GM23338 (cell line): Measurements from ENCODE around the gene CTTN. TPM values are rescaled to one million over a fixed set of nuclear protein-coding genes. Genes with fewer than 3 reads are reported as not detected.

Experiments
- STAT1 ChIP-seq: IDR thresholded peaks from one replicate; pipeline ENCODE4 v1.6.1; 2016; ENCODE audit warnings: antibody characterized with exemption; ENCODE audit not compliant: unreplicated experiment
- ZNF114 ChIP-seq: fragments of 250-450 bp; sonication (Bioruptor Pico); IDR thresholded peaks from 2 replicates; pipeline ENCODE4 v1.5.0; 2020; ENCODE audit warnings: mild to moderate bottlenecking, moderate library complexity
- polyA plus RNA-seq: library from polyadenylated mRNA; unstranded; fragments of >200 nt; fragmentation: Nextera tagmentation; extraction: Ambion mirVana; gene quantifications from 2 replicates; pipeline ENCODE4 v1.2.1, GENCODE V29; 2016
- total RNA-seq: library from RNA; depleted of rRNA; stranded (reverse); fragments of >200 nt; shearing (Covaris generic); gene quantifications from 2 replicates; pipeline ENCODE4 v1.2.3, GENCODE V29; 2014
- TF ChIP-seq, protein P1 (sequence below): fragments of 250-450 bp; sonication (Bioruptor Pico); IDR thresholded peaks from 2 replicates; pipeline ENCODE4 v1.5.0; 2020; ENCODE audit warnings: mild to moderate bottlenecking, moderate library complexity
- TF ChIP-seq, protein P2 (sequence below): IDR thresholded peaks from 2 replicates; pipeline ENCODE4 v1.6.1; 2016; ENCODE audit warnings: antibody characterized with exemption
- TF ChIP-seq, protein P3 (sequence below), 2 experiments: fragments of 200-600 bp in 1 of 2; sonication (generic) in 1 of 2; conservative IDR thresholded peaks; 2 replicates each; pipeline versions ENCODE4 v1.5.1 to v1.6.1; 2016 to 2017; ENCODE audit warnings: antibody characterized with exemption in 2 of 2, low read depth in 2 of 2, mild to moderate bottlenecking in 2 of 2, moderate library complexity in 1 of 2

Gene CTTN
- total and polyA plus RNA-seq, 2 experiments from 2014 or later, result 163 to 343 TPM

DNA sequence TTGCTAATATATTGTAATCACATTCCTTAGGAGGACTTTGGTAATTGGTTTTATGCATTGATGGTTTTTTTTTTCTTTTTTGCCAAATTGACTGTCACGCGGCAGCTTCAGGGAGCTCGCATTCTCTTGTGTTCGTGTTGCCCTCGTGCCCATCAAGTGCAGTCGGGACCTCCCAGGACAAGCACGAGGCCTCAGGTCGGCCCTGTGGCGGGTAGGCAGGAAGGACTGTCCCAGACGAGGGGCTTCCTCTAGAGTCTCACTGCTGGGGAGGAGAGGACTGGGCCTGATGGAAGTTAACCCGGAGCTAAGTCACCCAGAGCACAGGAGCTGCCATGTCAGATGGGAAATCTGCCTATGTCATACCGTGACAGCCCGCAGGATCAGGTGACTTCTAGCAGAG lies 37.0 kb downstream of the CTTN start (continued):
- TF ChIP-seq, protein P1, sequence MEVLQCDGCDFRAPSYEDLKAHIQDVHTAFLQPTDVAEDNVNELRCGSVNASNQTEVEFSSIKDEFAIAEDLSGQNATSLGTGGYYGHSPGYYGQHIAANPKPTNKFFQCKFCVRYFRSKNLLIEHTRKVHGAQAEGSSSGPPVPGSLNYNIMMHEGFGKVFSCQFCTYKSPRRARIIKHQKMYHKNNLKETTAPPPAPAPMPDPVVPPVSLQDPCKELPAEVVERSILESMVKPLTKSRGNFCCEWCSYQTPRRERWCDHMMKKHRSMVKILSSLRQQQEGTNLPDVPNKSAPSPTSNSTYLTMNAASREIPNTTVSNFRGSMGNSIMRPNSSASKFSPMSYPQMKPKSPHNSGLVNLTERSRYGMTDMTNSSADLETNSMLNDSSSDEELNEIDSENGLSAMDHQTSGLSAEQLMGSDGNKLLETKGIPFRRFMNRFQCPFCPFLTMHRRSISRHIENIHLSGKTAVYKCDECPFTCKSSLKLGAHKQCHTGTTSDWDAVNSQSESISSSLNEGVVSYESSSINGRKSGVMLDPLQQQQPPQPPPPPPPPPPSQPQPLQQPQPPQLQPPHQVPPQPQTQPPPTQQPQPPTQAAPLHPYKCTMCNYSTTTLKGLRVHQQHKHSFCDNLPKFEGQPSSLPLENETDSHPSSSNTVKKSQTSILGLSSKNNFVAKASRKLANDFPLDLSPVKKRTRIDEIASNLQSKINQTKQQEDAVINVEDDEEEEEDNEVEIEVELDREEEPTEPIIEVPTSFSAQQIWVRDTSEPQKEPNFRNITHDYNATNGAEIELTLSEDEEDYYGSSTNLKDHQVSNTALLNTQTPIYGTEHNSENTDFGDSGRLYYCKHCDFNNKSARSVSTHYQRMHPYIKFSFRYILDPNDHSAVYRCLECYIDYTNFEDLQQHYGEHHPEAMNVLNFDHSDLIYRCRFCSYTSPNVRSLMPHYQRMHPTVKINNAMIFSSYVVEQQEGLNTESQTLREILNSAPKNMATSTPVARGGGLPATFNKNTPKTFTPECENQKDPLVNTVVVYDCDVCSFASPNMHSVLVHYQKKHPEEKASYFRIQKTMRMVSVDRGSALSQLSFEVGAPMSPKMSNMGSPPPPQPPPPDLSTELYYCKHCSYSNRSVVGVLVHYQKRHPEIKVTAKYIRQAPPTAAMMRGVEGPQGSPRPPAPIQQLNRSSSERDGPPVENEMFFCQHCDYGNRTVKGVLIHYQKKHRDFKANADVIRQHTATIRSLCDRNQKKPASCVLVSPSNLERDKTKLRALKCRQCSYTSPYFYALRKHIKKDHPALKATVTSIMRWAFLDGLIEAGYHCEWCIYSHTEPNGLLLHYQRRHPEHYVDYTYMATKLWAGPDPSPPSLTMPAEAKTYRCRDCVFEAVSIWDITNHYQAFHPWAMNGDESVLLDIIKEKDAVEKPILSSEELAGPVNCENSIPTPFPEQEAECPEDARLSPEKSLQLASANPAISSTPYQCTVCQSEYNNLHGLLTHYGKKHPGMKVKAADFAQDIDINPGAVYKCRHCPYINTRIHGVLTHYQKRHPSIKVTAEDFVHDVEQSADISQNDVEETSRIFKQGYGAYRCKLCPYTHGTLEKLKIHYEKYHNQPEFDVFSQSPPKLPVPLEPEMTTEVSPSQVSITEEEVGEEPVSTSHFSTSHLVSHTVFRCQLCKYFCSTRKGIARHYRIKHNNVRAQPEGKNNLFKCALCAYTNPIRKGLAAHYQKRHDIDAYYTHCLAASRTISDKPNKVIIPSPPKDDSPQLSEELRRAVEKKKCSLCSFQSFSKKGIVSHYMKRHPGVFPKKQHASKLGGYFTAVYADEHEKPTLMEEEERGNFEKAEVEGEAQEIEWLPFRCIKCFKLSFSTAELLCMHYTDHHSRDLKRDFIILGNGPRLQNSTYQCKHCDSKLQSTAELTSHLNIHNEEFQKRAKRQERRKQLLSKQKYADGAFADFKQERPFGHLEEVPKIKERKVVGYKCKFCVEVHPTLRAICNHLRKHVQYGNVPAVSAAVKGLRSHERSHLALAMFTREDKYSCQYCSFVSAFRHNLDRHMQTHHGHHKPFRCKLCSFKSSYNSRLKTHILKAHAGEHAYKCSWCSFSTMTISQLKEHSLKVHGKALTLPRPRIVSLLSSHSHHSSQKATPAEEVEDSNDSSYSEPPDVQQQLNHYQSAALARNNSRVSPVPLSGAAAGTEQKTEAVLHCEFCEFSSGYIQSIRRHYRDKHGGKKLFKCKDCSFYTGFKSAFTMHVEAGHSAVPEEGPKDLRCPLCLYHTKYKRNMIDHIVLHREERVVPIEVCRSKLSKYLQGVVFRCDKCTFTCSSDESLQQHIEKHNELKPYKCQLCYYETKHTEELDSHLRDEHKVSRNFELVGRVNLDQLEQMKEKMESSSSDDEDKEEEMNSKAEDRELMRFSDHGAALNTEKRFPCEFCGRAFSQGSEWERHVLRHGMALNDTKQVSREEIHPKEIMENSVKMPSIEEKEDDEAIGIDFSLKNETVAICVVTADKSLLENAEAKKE (CRISPR knock-in tag), result no peak
- TF ChIP-seq STAT1 (no peak), ZNF114 (CRISPR knock-in tag) (no peak)
- TF ChIP-seq, protein P2, sequence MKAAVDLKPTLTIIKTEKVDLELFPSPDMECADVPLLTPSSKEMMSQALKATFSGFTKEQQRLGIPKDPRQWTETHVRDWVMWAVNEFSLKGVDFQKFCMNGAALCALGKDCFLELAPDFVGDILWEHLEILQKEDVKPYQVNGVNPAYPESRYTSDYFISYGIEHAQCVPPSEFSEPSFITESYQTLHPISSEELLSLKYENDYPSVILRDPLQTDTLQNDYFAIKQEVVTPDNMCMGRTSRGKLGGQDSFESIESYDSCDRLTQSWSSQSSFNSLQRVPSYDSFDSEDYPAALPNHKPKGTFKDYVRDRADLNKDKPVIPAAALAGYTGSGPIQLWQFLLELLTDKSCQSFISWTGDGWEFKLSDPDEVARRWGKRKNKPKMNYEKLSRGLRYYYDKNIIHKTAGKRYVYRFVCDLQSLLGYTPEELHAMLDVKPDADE, result no peak
- TF ChIP-seq, protein P3, sequence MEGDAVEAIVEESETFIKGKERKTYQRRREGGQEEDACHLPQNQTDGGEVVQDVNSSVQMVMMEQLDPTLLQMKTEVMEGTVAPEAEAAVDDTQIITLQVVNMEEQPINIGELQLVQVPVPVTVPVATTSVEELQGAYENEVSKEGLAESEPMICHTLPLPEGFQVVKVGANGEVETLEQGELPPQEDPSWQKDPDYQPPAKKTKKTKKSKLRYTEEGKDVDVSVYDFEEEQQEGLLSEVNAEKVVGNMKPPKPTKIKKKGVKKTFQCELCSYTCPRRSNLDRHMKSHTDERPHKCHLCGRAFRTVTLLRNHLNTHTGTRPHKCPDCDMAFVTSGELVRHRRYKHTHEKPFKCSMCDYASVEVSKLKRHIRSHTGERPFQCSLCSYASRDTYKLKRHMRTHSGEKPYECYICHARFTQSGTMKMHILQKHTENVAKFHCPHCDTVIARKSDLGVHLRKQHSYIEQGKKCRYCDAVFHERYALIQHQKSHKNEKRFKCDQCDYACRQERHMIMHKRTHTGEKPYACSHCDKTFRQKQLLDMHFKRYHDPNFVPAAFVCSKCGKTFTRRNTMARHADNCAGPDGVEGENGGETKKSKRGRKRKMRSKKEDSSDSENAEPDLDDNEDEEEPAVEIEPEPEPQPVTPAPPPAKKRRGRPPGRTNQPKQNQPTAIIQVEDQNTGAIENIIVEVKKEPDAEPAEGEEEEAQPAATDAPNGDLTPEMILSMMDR (conservative IDR thresholded peaks at IDR 0.05; ENCODE audit: low read depth in 2 of 2), result no peak
